ENCODE results near the gene DNAH9.

DNAH9 gene

DNA sequence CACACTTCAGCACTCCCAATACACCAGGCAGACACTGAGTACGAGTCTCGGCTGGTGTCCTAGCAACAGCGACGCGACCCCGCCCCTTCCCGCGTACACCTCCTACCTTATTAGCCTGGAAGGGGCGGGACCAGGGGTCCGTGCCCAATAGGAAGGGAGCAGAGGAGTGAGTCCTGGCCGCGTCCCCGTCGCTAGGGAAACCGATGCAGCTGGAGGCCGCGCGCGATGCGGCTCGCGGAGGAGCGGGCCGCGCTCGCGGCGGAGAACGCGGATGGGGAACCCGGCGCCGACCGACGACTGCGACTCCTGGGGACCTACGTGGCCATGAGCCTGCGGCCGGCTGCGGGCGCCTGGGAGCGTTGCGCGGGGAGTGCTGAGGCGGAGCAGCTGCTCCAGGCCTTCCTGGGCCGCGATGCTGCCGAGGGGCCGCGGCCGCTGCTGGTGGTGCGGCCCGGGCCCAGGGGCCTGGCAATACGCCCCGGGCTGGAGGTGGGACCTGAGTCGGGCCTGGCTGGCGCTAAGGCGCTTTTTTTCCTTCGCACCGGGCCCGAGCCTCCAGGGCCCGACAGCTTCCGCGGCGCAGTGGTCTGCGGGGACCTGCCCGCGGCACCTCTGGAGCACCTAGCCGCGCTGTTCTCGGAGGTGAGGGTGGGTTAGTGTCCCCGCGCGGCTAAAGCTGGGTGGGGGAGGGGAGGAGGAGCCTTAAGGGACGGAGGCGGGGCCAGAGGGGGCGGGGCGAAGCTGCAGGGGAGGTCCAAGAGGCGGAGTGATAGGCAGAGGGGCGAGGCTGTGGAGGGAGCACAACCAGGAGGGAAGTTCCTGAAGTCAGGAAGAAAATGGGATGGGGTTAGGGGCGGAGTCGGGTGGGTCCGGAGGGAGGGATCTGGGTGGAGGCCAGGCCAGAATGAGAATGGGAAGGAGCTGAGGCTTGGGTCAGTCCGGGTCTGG, at the start of gene DNAH9:
Gene DNAH9, plus strand, starts transcription at position 197 of the 948 bp plus-strand sequence. Its CDS starts 29 bp downstream, at position 226.
- no peak for DNase-seq (ENCODE audit: low read depth in 2 of 2)

DNA sequence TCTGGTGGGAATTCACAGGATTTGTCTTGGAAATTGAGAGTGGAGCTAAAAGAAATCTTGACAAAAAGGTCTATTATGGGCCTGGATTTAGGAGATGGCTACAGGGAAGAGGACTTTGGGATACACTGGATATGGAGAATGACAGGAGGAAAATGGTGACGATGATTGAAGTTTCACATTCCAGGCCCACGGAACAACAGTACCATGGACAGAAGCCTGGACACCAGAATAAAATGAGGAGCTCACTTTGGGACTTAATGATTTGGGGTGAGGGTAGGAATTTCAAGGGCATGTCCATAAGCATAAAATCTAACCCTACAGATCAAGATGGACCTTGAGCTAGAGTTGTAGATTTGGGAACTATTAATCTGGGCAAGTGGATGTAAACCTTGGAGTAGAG, 47.8 kb upstream of the DNAH9 start:
- DNase-seq (ENCODE audit: low read depth in 2 of 2): no peak

GRCh38 chr17:11551442-11551841, 46.8 kb upstream of the DNAH9 start:
- DNase-seq (ENCODE audit: low read depth in 2 of 2): no peak

GRCh38 chr17:11553135-11553534, 45.1 kb upstream of the DNAH9 start:
- DNase-seq (ENCODE audit: low read depth in 2 of 2): no peak

GRCh38 chr17:11554042-11554441, 44.2 kb upstream of the DNAH9 start:
- no peak for DNase-seq (ENCODE audit: low read depth in 2 of 2)

DNA sequence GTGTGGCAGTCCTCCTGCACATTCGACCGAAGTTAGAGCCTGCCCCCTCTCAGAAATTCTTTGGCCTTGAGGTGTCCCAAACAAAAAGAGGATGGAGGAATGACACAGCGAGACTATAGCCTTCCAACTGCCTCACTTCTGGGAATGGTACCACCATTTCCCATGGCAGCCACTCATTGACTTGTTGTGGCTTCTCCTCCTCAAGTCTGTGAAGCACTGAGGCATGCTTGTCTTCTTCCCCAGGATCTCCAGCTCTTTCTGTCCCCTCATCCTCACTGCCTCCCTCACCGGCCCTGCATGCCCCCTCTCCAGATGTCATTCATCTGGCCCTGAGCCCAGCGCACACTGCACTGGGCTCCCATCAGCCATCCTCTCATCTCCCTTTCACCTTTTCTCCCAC, 43.7 kb upstream of the DNAH9 start:
- no peak for DNase-seq (ENCODE audit: low read depth in 2 of 2)

DNA sequence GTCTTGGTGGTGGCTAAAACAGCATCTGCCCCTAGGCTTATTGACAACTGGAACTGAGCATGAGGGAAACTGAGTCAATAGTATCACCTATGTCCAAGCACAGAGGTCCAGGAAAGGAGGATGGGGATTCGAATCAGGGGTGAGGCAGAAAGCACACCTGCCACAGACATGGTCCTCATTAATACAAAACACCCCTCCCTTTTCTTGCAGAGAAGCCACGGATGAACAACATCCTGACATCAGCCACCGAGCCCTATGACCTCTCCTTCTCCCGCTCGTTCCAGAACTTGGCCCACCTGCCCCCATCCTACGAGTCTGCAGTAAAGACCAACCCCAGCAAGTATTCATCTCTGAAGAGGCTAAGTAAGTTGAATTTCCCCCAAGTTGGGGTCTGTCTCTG, 42.7 kb upstream of the DNAH9 start:
- DNase-seq (ENCODE audit: low read depth in 2 of 2): no peak

DNA sequence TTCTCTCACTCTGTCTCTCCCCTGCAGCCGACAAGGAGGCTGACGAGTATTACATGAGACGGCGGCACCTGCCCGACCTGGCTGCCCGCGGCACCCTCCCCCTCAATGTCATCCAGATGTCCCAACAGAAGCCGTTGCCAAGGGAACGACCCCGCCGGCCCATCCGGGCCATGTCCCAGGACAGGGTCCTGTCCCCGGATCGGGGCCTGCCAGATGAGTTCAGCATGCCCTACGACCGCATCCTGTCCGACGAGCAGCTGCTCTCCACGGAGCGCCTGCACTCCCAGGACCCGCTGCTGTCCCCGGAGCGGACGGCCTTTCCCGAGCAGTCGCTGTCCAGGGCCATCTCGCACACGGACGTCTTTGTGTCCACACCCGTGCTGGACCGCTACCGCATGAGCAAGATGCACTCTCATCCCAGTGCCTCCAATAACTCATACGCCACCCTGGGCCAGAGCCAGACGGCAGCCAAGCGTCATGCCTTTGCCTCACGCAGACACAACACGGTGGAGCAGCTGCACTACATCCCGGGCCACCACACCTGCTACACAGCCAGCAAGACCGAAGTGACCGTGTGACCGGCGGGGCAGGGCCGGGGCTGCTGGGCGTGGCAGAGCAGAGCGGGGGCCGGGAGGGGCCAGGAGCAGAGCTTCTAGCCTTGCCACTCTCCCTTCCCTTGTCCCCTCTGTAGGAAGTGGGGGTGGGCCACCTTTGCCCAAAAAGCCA, 40.4 kb upstream of the DNAH9 start:
- no peak for DNase-seq (ENCODE audit: low read depth in 2 of 2)

DNA sequence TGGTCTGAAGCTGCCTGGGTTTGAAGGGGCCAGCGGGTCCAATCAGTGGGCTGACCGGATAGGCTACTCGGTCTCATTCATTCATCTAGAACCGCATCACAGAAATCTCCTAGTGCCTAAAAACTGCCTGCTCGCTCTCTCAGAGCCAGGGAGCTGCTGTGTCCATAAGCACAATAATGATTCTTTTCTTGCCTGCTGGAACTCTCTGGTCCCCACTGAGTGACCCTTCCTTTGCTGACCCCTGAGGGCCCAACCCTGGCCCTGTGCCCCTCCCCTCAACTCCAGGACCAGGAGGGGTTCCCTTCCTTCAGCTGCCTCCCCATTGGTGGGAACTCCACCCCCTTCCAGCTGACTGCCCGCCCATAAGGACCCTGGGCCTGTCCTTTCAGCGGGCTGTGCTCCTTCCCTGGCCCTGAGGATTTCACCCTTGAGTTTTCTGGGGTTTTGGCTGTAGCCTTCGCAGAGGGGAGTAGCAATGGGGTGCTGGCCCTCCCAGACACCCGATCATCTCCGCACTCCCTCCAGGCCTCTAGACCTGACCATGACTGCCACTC, 39.5 kb upstream of the DNAH9 start:
- no peak for DNase-seq (ENCODE audit: low read depth in 2 of 2)

GRCh38 chr17:11559601-11560000, 38.7 kb upstream of the DNAH9 start:
- no peak for DNase-seq (ENCODE audit: low read depth in 2 of 2)

GRCh38 chr17:11561281-11561680, 37.0 kb upstream of the DNAH9 start:
- no peak for DNase-seq (ENCODE audit: low read depth in 2 of 2)

DNA sequence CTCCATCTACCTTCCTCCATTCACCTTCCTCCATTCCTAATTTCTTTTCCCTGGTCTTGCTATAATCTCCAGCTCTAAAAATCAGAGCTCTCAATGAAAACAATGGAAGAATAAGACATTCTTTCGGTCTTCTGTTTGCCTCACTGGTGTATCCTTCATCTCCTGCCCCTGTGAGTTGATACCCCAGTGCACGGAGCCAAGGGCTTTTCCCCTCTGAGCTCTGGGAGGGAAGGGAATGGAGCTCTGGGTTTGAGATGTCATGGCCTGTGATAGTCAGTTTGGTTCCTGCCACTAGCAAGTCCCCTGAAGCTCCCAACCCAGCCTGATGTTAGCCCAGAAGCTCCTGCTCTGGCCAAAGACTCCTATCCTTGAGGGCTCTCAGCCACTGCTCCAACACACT, 36.6 kb upstream of the DNAH9 start:
- no peak for DNase-seq (ENCODE audit: low read depth in 2 of 2)

DNA sequence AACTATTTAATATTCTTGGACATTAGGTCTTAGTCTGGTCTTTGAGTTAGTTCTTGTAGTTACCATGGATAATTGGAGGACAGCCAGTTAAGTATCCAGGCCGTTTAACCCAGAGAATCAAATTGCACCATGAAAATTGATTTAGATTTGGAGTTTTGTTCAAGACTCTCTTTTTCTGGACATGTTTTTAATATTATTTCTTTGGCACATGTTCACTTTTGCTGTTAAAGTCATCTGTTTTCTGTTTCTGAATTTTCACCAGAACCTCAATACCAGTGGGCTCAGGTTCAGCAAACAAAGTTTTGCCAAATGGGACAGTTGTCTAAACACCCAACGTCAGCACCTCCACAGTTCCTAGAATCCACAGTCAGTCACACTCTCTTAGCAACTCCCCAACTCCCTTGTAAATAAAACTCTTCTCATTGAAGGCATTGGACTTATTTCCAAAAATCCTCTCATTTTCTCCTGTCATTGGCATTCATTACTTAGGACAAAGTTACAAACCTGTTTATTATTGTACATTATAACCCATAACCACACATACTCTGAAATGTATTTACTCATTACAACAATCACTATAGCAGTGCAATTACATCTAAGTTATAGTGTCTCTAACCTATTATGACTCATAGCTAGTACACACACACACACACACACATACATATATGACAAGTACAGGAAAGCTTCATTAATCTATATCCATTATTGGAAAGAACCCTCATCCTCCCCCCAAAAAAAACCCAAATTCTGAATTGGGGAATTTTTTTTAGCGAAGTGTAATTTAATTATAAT, 33.5 kb upstream of the DNAH9 start:
- DNase-seq (ENCODE audit: low read depth in 2 of 2): no peak

GRCh38 chr17:11565591-11565990, 32.7 kb upstream of the DNAH9 start:
- DNase-seq (ENCODE audit: low read depth in 2 of 2): no peak

GRCh38 chr17:11578998-11579397, 19.3 kb upstream of the DNAH9 start:
- DNase-seq (ENCODE audit: low read depth in 2 of 2): no peak

DNA sequence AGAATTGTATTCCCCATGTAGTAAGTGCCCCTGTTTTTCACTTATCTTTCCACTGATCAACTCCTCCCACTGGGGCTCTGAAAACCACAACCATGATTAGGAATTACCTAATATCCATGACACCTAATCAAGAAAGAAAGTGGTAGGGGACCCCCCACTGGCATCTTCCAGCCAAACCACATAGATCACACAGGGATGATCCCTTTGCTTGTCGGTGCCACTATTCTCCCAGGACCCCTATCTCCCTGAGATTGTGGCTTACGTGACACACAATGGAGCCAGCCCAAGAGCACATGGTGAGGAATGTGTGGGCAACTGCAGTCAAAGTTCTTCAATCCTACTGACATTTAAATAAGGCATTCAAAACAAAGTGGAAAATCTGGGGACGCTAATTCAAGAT, 17.6 kb upstream of the DNAH9 start:
- no peak for DNase-seq (ENCODE audit: low read depth in 2 of 2)

GRCh38 chr17:11582217-11582616, 16.1 kb upstream of the DNAH9 start:
- DNase-seq (ENCODE audit: low read depth in 2 of 2): no peak

GRCh38 chr17:11583306-11583992, 14.8 kb upstream of the DNAH9 start:
- DNase-seq (ENCODE audit: low read depth in 2 of 2): no peak

- no peak for DNase-seq (ENCODE audit: low read depth in 2 of 2)
Observed at GRCh38 chr17:11589716-11590115, 8.6 kb upstream of the DNAH9 start.

DNA sequence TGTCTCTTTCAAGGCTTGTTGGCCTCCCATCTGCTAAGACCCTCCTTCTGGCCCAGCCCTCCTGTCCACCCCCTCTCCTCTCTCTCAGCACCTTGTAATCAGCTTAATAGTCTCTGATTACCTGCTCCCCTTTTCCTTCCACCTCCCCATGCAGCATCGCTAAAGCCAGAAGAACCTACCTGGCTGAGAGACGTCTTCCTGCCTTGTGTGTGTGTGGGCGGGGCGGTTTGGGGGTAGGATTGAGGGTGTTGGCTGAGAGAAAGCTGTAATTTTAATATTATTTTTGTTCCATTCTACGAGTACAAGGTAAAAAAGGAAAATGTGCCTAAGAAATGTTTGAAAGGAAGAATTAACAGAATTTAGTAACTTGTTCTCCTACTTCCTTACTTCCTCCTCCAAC, 3.4 kb downstream of the DNAH9 start:
- no peak for DNase-seq (ENCODE audit: low read depth in 2 of 2)

- no peak for DNase-seq (ENCODE audit: low read depth in 2 of 2)
Observed at GRCh38 chr17:11608396-11608795, 10.1 kb downstream of the DNAH9 start.

Data from activated CD8-positive, alpha-beta memory T cell treated with anti-CD3 and anti-CD28 coated beads for 4 hours (primary cell).